ENCODE measurements around the gene SNAP29.
"Not testable (repeated sequence)": the region's sequence is repeated elsewhere in the genome, so short reads cannot be mapped to it uniquely, and the experiment has no call there.

GRCh38 chr22:20935780-20936539 lies 77.2 kb downstream of the SNAP29 start:
- TF ChIP-seq CTCF, POLR2A (IDR thresholded peaks at IDR 0.05): not testable (repeated sequence)

All from body of pancreas (tissue), 4 donors.